ENCODE results near the gene CTAG1A.
"Not testable (repeated sequence)": the region's sequence is repeated elsewhere in the genome, so short reads cannot be mapped to it uniquely, and the experiment has no call there.

CTAG1A gene

DNA sequence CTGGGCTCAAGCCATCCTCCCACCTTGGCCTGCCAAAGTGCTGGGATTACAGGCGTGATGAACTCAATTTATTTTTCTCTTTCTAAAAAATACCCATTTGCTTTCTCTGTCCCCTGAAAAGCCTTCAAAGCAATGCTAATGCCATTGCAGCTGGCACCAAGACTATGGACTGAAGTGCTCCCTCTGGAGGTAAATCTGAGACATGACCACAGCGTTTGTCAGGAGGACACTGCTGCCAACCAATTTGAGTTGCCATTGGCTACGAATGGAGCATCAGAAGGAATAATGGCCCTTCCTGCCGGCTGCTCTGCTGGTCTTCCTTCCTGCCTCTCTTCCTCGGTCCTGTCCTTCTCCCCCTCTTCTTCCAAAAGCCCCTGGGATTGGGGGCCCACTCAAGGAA, 9.9 kb upstream of the CTAG1A start:
- DNase-seq, result not testable (repeated sequence)

DNA sequence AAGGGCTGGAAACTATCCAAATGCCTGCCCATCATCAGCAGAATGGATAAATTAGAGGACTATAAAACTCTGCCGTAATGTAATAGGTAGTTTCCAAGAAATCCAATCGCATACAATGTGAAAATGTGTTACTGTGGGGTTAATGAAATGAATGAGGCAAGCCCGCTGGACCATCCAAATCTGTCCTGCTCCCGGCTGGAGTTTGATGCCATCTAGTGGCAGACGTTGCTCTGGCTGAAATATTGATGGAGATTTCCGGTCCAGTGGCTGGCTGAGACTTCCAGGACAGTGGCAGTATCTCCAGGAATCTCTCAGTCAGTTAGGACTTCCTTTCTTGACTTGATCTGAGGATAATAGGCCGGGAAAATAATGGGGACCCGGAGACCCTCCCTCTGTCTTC, 1.9 kb upstream of the CTAG1A start:
- DNase-seq, result not testable (repeated sequence)

DNA sequence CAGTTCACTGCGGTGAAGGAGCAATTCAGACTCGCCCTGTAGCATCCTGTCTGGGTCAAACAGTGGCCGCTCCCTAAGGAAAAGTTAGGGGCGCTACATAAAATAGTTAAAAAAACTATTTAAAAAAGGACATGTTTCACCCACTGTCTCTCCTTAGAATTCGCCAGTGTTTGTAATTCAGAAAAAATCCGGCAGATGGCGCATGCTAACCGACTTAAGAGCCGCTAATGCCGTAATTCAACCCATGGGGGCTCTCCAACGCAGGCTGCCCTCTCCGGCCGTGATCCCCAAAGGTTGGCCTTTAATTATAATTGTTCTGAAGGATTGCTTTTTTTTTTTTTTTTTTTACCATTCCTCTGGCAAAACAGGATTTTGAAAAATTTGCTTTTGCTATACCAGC, 5.5 kb downstream of the CTAG1A start:
- DNase-seq, result not testable (repeated sequence)

DNA sequence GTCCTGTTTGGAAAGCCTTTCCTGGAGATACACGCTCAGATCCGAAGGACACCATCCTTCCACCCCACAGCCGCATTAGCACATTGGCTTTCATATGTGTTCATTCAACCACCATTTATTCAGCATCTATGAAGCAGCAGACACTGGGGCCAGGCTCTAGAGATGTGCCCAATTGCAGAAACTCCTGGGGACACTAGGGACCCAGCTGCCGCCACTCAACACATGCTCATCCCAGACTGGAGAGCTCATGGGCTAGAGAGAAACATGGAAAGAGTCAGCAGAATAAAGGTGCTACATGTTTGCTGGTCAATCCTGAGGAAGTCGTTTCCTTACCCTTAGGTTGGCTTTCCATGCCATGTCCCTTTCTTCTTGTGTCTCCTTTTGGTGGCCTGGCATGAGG, 7.6 kb downstream of the CTAG1A start:
- DNase-seq, result no peak

DNA sequence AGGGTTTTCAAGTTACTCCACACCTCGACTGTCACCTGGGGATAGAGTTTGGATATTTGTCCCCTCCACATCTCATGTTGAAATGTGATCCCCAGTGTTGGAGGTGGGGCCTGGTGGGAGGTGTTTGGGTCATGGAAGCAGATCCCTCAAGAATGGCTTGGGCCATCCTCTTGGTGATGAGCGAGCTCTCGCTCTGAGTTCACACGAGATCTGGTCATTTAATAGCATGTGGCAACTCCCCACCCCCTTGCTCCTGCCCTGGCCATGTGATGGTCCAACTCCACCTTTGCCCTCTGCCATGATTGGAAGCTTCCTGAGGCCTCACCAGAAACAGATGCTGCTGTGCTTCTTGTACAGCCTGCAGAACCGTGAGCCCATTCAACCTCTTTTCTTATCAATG, 8.3 kb downstream of the CTAG1A start:
- no peak for DNase-seq

DNA sequence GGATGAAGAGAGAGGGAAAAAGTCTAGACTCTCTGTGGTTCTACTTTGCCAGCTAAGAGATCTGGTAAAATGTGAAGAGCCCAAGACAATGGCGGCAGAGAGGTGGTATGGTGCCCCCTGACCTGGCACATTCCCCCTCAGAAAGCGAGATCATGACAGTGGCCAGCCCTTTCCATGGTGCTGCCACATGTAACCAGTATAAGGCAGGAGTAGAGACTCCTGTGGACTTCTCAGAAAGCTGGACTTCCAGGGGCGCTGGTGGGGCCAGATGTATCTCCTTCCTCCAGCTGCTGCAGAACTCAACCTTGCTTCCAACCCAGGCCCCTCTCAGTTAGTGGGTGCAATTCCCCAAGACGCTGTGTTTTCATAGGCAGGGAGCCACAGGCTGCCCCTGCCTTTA, 9.6 kb downstream of the CTAG1A start:
- DNase-seq, result no peak

DNA sequence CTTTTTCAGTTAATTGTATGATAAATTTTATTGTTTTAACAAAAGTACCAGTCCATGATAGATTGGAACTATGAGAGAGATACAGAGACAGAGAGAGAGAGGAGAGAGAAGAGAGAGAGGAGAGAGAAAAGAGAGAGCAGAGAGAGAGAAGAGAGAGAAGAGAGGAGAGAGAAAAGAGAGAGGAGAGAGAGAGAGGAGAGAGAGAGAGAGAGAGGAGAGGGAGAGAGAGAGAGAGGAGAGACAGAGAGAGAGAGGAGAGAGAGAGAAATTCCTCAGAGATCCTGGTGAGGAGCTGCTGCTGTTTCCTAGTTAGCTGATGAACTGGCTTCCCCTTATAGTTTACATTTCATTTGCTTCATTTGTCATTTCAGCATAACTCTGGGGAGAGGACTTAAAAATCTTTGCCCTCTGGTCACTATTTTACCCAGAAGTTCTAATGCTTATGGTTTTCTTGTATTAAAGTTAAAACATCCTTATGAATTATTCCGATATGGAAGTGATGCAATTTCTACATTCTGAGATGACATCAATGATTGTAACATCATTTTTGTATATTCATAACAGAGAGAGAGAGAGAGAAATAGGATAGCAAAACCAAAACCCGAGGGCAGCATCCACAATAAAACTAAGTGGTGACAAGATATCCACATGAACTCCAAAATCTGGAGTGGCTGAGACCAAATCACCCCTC, 10.8 kb downstream of the CTAG1A start:
- no peak for DNase-seq

DNA sequence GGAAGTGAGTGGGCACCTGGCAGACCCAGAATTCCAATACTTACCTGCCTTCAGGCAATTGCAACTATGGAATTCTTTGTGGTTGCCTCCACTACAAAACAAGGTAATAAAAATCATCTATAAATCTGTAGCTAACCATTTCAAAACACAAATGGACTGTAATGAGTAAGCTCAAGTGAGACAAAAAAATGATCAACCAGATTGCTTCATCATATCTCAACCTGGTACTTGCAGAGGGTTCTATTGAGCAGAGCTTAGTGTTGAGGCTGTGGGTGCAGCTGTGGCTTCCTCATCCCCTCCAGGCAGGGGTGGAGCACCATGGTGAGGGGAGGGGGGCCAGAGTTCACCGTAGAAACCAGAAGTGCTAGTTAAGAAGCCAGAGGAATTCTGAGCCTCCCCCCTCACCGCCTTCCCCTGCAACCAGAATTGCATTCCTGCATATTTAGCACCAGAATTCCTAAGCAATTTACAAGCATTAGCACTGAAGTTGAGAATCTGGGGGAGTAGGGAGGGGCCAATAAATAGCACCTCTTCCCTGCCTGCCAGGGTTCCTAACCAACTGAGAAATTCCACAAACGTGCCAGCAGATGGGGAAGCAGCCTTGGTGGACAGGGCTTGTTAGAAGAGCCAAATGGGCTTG, 11.5 kb downstream of the CTAG1A start:
- DNase-seq, result peak; percentile 5

DNA sequence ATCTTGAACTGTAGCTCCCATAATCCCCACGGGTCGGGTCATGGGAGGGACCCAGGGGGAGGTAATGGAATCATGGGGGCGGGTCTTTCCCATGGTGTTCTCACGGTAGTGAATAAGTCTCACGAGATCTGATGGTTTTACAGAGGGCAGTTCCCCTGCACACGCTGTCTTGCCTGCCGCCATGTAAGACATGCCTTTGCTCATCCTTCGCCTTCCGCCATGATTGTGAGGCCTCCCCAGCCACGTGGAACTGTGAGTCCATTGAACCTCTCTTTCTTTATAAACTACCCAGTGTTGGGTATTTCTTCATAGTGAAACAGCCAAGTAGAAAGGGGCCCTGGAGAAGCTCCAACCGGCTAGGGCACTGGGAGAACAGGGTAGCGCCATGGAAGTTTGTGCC, 12.3 kb downstream of the CTAG1A start:
- DNase-seq, result no peak

DNA sequence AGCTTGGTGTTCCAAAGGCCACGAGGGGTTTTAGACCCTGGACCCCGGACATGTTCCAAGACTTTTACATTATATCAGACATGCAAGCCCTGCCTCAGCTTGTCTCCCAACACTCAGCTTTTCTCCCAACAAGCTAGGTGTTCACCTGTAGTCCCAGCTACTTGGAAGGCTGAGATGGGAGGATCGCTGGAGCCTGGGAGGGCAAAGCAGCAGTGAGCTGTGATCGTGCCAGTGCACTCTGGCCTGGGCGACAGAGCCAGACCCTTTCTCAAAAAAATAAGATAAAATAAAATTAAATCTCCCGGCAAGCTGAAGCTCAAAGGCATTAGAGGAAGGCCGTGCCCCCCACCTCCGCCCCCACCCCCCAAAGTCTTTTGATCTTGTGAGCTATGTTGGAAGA, 13.7 kb downstream of the CTAG1A start:
- no peak for DNase-seq

DNA sequence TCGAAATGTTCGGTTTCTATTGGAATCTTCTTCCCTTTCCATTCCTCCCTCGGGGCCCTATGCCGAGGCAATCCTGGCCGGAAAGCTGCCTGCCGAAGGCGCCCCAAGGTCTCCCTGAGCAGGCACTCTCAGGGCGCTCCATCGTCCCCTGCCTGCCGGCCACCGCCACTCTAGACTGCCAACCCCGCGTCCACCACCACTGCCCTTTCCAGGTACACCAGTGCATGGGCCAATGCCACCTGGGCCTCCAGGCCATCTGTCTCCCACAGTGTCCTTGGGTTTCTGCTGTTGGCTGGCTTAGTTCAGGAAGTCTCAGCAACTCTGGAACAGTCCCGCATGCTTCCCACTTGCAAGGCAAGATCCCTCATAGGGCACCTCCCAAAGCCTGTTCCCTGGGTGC, 14.6 kb downstream of the CTAG1A start:
- no peak for DNase-seq

DNA sequence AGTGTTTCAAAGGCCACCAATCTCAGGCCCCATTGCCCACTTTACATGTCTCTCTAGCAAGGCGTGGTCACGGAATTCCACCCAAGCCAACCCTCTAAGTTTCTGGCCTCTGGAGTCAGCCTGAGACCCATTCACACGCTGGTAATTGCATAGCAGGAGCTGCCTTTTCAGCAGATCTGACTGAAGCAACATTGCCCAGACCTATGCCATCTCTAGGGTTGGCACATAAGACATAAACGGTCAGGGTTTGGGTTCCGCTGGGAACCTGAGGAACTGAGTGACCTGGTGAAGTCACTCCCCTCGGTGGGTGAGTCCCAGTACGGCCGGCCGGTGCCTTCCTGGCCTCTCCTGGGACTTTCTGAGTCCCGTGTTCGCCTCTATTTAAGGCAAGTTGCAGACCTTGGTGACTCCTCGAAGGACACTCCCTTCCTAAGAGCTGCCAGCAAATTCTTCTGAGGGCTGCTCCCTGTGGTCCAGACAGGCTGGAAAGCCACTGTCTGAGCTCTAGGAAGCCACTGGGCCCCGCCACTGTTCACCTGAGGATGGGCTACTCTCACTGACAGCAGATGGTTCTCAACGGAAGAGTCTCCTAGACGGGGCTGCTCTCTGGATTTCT, 15.9 kb downstream of the CTAG1A start:
- no peak for DNase-seq

DNA sequence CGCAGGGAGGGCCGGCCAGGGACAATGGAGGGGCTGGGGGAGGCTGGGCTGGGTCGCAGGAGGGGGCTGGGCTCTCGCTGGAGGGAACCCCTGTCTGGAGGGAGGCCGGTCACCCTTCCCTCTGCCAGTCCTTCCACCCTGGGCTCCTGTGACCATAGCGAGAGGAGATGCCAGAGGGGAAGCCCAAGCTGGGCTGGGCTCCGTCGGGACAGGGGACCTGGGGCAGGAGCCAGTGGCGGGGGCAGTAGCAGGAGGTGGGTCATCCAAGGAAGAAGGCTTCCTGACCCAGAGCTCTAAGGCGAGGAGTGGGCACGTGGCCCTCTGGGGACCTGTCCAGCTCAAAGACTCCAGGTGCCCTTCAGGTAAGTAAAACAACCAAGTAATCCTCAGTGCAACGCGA, 17.3 kb downstream of the CTAG1A start:
- DNase-seq, result no peak

DNA sequence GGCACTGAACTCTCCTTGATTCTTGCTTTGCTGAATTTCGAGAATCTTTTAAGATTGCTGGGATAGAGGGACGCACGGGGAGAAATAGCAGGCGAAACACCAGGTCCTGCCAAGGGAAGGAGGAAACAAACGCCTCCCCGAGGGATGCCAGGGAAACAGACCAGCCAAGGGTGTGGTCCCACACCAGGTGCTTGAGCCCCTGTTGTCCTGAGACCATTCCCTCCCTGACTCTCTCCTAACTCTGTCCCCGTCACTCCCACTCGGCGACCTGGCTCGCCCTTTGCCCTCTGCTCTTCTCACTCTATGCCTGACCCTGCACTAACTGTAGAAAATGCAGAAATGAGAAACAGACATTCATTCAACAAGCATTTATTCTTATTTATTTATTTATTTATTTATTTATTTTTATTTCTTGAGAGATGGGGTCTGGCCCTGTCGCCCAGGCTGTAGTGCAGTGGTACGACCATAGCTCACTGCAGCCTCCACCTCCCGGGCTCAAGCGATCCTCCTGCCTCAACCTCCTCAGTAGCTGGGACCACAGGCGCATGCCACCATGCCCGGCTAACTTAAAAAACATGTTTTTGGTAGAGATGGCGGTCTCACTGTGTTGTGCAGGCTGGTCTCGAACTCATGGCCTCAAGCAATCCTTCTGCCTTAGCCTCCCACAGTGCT, 18.0 kb downstream of the CTAG1A start:
- no peak for DNase-seq

DNA sequence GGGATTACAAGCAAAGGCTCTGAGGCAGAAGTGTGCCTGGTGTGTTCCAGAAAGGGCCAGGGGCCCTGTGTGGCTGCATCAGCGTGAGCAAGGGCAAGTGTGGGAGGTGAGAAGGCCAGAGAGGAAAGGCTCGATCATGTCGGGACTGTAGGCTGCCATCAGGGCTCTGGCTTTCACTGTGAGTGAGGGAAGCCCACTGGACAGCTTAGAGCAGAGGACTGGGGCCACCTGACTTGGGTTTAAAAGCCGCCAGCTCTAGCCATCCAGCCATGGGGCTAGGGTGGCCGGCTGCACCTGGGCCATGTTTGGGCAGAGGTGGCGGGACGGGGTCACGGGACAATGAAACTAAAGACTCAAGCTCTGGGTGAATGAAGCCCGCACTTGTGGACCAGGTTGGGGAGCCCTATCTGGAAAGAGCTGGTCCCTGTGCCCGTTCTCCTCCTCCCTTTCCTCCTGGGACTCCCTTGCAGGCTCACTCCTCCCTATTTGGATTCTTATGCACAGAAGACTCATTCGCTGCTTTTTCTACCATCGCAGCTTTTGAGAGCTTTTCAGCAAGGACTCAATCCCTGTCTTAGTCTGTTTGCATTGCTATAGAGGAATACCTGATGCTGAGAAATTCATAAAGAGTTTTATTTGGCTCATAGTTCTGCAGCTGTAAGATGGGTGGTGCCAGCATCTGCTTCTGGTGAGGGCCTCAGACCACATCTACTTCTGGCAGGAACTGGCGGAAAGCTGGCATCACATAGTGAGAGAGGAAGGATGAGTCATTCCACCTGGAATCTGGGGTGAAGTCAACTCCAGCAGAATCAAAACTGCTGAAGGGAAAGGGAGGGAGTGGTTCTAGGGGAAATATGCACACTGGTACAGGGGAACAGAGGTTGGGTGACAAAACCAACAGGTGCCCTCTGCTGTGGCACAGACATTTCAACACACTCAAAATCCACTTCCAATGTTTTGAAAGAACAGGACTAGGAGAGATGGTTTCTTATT, 18.8 kb downstream of the CTAG1A start:
- DNase-seq, result no peak

DNA sequence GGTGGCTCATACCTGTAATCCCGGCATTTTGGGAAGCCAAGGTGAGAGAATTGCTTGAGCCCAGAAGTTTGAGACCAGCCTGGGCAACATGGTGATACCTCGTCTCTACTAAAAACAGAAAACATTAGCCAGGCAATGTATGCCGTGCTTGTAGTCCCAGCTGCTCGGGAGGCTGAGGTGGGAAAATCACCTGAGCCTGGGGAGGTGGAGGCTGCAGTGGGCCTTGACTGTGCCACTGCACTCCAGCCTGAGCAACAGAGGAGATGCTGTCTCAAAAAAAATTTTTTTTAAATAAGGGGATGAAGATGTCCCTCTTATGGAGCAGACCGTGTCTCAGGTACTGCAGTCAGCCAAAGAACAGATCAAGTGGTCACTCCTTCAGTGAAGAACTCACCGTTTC, 20.6 kb downstream of the CTAG1A start:
- no peak for DNase-seq

DNA sequence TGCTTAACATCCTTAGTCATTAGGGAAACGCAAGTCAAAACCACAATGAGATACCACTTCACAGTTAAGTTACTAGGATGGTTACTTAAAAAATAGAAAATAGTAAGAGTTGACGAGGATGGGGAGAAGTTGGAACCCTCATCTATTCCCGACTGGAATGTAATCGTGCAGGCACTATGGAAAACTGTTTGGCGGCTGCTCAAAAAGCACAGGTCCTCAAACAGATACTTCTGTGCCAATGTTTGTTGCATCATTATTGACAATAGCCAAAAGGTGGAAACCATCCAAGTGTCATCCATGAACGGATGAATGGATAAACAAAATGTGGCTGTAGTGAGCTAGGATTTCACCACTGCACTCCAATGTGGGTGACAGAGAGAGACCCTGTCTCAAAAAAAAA, 22.4 kb downstream of the CTAG1A start:
- no peak for DNase-seq

DNA sequence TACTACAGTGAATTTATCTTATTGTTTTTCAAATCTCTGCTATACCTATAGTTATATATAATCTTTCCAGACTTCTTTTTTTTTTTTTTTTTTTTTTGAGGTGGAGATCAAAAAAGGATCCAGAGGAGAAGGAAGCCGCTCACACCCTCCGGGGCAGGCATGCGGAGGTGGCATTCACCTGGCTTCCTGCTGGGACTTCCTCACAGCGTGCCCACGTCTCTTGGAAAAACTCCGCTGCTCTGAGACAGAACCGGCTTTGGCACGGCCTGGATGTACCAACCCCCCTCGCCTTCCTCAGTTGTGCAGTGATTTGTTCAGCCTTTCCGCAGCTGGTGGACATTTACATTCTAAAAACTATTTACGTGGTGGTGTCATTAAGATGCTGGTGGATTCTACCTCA, 23.0 kb downstream of the CTAG1A start:
- not testable (repeated sequence) for DNase-seq

DNA sequence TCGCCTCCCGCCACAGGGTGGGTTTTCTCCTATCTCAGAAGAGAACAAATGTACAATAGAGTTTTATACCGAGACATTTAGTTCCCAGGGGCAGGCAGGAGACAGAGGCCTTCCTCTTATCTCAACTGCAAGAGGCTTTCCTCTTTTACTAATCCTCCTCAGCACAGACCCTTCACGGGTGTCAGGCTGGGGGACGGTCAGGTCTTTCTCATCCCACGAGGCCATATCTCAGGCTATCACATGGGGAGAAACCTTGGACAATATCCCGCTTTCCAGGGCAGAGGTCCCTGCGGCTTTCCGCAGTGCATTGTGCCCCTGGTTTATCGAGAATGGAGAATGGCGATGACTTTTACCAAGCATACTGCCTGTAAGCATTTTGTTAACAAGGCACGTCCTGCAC, 23.9 kb downstream of the CTAG1A start:
- not testable (repeated sequence) for DNase-seq

DNA sequence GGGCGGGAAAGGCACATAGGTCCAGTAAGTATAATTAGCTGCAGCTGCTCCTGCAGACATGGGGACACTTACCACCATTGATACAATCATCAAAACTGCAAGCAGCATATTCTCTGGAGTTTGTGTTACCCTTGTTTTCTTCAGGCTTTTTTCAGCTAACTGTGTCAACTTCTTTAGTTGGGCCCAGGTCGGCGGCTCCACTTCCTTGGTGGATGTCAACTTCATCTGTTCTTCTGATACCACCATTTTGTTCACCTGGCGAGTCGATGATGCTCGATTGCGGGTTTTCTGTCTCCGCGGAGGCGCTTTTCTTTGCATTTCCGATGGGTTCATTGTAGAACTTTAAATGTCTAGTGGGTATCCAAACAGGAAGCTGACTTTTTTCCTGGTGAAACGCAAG, 26.2 kb downstream of the CTAG1A start:
- DNase-seq, result not testable (repeated sequence)

DNA sequence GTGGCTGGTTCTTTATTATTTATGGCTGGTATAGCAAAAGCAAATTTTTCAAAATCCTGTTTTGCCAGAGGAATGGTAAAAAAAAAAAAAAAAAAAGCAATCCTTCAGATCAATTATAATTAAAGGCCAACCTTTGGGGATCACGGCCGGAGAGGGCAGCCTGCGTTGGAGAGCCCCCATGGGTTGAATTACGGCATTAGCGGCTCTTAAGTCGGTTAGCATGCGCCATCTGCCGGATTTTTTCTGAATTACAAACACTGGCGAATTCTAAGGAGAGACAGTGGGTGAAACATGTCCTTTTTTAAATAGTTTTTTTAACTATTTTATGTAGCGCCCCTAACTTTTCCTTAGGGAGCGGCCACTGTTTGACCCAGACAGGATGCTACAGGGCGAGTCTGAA, 28.7 kb downstream of the CTAG1A start:
- not testable (repeated sequence) for DNase-seq

DNA sequence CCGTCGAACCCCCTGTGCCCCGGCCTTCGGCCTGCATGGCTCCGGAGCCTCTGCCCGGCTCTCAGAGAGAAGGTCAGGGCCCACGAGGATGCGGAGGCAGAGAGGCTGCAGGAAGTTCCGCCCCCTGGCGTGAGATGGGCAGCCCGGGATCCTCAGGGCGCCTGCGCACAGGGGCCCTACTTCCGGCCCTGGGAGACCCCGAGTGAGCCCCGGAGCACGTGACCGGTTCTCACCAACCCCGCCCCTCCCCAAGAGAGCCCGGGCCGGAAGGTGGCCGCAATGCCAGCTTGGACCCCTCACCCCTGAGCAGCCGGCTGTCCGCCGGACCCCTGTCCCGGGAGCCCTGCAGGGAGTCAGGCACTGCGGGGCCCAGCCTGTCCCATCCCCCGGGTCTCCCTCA, 34.2 kb downstream of the CTAG1A start, which contains the start of gene CTAG1B:
CTAG1B (minus strand) TSS at position 101 of the 400 bp plus-strand sequence; CDS start at position 37, 64 bp downstream.
- not testable (repeated sequence) for DNase-seq

All from activated CD4-positive, alpha-beta T cell treated with anti-CD3 and anti-CD28 coated beads, Interleukin-2, amount 50 U/mL, for 16 hours (primary cell).